Gastrocnemius medialis (tissue), 4 donors: ENCODE data around the gene PRR20G.

Experiments used
- POLR2A ChIP-seq, 2 donors: fragments of 450-650 bp; IDR thresholded peaks; one replicate each; pipeline ENCODE4 v1.6.1; 2017; ENCODE audit warnings: antibody characterized with exemption in 2 of 2, mild to moderate bottlenecking in 2 of 2, moderate library complexity in 2 of 2
- TF ChIP-seq, protein P1 (sequence below), 5 experiments: fragments of 450-650 bp in 3 of 5; fragments of 200-600 bp in 2 of 5; sonication (generic) in 2 of 5; IDR thresholded peaks in 4 of 5; conservative IDR thresholded peaks in 1 of 5; 1 replicate in 4 of 5; 2 replicates in 1 of 5; pipeline ENCODE4 v1.5.1; 2016 to 2019; ENCODE audit warnings: antibody characterized with exemption in 5 of 5, mild to moderate bottlenecking in 3 of 5, moderate library complexity in 3 of 5

DNA sequence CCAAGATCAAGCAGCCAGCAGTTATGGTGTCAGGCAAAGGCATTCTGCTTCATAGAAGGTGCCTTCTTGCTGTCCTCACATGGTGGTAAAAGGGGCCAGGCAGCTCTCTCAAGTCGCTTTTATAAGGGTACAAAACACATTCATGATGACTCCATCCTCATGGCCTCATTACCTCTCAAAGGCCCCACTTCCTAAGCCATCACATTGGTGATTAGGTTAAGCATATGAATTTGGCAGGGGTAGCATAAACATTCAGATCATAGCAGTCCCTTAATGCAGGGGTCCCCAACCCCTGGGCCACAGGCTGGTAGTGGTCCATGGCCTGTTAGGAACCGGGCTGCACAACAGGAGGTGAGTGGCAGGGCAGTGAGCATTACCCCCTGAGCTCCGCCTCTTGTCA, 52.1 kb downstream of the PRR20G start:
- TF ChIP-seq, protein P1, sequence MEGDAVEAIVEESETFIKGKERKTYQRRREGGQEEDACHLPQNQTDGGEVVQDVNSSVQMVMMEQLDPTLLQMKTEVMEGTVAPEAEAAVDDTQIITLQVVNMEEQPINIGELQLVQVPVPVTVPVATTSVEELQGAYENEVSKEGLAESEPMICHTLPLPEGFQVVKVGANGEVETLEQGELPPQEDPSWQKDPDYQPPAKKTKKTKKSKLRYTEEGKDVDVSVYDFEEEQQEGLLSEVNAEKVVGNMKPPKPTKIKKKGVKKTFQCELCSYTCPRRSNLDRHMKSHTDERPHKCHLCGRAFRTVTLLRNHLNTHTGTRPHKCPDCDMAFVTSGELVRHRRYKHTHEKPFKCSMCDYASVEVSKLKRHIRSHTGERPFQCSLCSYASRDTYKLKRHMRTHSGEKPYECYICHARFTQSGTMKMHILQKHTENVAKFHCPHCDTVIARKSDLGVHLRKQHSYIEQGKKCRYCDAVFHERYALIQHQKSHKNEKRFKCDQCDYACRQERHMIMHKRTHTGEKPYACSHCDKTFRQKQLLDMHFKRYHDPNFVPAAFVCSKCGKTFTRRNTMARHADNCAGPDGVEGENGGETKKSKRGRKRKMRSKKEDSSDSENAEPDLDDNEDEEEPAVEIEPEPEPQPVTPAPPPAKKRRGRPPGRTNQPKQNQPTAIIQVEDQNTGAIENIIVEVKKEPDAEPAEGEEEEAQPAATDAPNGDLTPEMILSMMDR (IDR thresholded peaks at IDR 0.05 in 4 of 5, conservative IDR thresholded peaks at IDR 0.05 in 1 of 5), result no peak
- TF ChIP-seq POLR2A (IDR thresholded peaks at IDR 0.05), result no peak
